ENCODE results near the gene FYB1. TPM values are rescaled to one million over a fixed set of nuclear protein-coding genes. Genes with fewer than 3 reads are reported as not detected.

Gene FYB1
- total and polyA plus RNA-seq, 2 of the 8 experiments (the other 6 are each of a cell fraction or from before 2014, with no cell fraction given), result not detected

DNA sequence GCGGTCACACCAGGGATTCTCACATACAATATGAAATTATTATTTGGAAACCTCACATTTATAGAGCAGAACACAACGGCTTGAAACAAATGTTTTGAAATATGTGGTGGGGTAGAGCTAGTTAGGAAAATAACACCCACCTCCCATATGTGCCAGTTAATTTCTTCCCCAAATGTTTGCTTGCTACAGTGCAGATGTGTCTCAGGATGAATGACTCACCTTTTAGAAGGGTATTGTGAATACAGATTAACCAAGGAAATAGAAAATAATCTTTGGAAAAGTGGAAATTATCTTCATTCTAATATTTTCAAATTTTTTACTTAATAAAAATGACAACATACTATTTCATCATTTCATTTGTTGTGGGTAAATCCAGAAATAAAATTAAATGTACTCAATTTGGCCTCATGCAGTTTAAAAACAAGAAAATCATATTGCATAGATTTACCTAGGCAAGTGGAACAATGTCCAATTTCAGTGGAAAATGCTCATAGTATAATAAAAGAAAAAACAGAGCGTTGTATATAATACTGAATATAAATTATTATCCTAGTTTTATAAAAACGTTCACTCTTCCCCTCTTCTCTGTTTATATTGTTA lies 105.9 kb downstream of the FYB1 start:
- no peak overlapping the region for H3K23ac ChIP-seq (ENCODE audit: insufficient read length)
- H3K27me3 ChIP-seq (replicated peaks in 1 of 4; ENCODE audit: control insufficient read depth in 3 of 4, extremely low read depth in 1 of 4, insufficient read depth in 3 of 4, low read length in 3 of 4), result no peaks in the 10 kb centered on the region
- no peak overlapping the region for H2BK5ac ChIP-seq (ENCODE audit: low read depth, low read length)
- no peak overlapping the region for H2BK120ac ChIP-seq (replicated peaks; ENCODE audit: low read depth, low read length)
- H4K91ac ChIP-seq (replicated peaks; ENCODE audit: insufficient read length, low read length), result no peak overlapping the region
- no peak overlapping the region for H2AK5ac ChIP-seq (ENCODE audit: low read depth, low read length)
- no peak overlapping the region for H4K8ac ChIP-seq (ENCODE audit: extremely low read depth, insufficient read depth, low read length)
- WGBS, 2 experiments (ENCODE audit: extremely low coverage in 1 of 2, insufficient coverage in 1 of 2, insufficient read length in 1 of 2, insufficient replicate concordance in 2 of 2, low coverage in 1 of 2, low lambda C conversion rate in 2 of 2, missing lambda C conversion rate in 1 of 2), result 88% methylated on average over 4 of the region's 4 CpGs; no CpG with 5 or more reads in 1 of the 2 experiments
- H2BK15ac ChIP-seq (ENCODE audit: low read length), result no peak overlapping the region
- H4K5ac ChIP-seq (ENCODE audit: insufficient read length, low read depth, low read length), result no peak overlapping the region
- ChIA-PET POLR2A (ENCODE audit: partially characterized antibody) (no interaction called here), CTCF (ENCODE audit: partially characterized antibody) (interaction anchor here (1.3 to 2.1 kb wide), 2 partner anchors 16 to 32 kb away, joined by 4 to 5 read pairs; no protein-coding TSS in a partner anchor)
- H3K23me2 ChIP-seq (ENCODE audit: low read depth, low read length), result no peaks in the 10 kb centered on the region
- no peak overlapping the region for H2BK20ac ChIP-seq (ENCODE audit: low read length)
- no peaks in the 10 kb centered on the region for H3K79me1 ChIP-seq (ENCODE audit: low read depth, low read length)
- no peak for DNase-seq (ENCODE audit: low read depth in 1 of 2, low spot score in 2 of 2)
- H3K9ac ChIP-seq (replicated peaks in 1 of 4; ENCODE audit: extremely low read depth in 1 of 4, low read depth in 3 of 4, low read length in 3 of 4), result no peak overlapping the region
- no peak overlapping the region for H3K18ac ChIP-seq (ENCODE audit: extremely low read depth, low read length)
- H3K4me1 ChIP-seq (replicated peaks in 1 of 4; ENCODE audit: control insufficient read depth in 3 of 4, insufficient read depth in 4 of 4, low read length in 3 of 4), result no peaks in the 10 kb centered on the region
- H3K27ac ChIP-seq (ENCODE audit: low read depth, low read length), result no peak overlapping the region
- H3K4ac ChIP-seq (replicated peaks; ENCODE audit: insufficient read length, low read depth, low read length), result no peak overlapping the region
- H3K9me3 ChIP-seq (ENCODE audit: insufficient read depth in 2 of 2, low read depth in 1 of 2, low read length in 1 of 2), result no peaks in the 10 kb centered on the region
- H3K56ac ChIP-seq (replicated peaks; ENCODE audit: insufficient read length, low read depth, low read length), result no peak overlapping the region
- FAIRE-seq, result no peak
- H3K4me3 ChIP-seq (ENCODE audit: extremely low read depth in 1 of 4, insufficient read depth in 2 of 4, low read depth in 3 of 4, low read length in 4 of 4), result no peak overlapping the region
- H2BK12ac ChIP-seq (ENCODE audit: low read depth, low read length), result no peak overlapping the region
- H3K4me2 ChIP-seq (ENCODE audit: insufficient read depth in 1 of 2, low read depth in 2 of 2, low read length in 2 of 2), result no peak overlapping the region
- H2AFZ ChIP-seq (ENCODE audit: low read length), result no peak overlapping the region
- H3K79me2 ChIP-seq (ENCODE audit: control insufficient read depth in 1 of 2, insufficient read depth in 2 of 2, low read length in 2 of 2), result no peaks in the 10 kb centered on the region
- no peak overlapping the region for H3K14ac ChIP-seq (ENCODE audit: insufficient read length)
- H4K20me1 ChIP-seq (replicated peaks in 1 of 2; ENCODE audit: control insufficient read depth in 1 of 2, insufficient read depth in 2 of 2, low read length in 2 of 2), result no peaks in the 10 kb centered on the region
- H3K36me3 ChIP-seq (ENCODE audit: control insufficient read depth in 2 of 4, insufficient read depth in 4 of 4, low read length in 3 of 4), result no peaks in the 10 kb centered on the region
- TF ChIP-seq KDM1A (IDR thresholded peaks at IDR 0.05; ENCODE audit: borderline replicate concordance, low read length) (no peak), KDM4A (IDR thresholded peaks at IDR 0.05; ENCODE audit: low read depth, low read length, severe bottlenecking) (no peak), FOSL1 (IDR thresholded peaks at IDR 0.05; ENCODE audit: insufficient read depth, low read depth, low read length) (no peak), HDAC6 (IDR thresholded peaks at IDR 0.05; ENCODE audit: low read depth, low read length) (no peak), BCL11A (IDR thresholded peaks at IDR 0.05; ENCODE audit: low read depth in 2 of 2, low read length in 2 of 2) (no peak), BRCA1 (IDR thresholded peaks at IDR 0.05; ENCODE audit: low read depth, low read length) (no peak), SAP30 (IDR thresholded peaks at IDR 0.05; ENCODE audit: insufficient read depth, insufficient replicate concordance, low read length) (no peak), BACH1 (IDR thresholded peaks at IDR 0.05; ENCODE audit: low read length) (no peak)

Measured in H1 (cell line).